Endothelial cell of hepatic sinusoid (primary cell): ENCODE measurements around the gene LINGO4.

ENCODE experiments used
- in situ Hi-C: cut with HindIII; loops from 2 replicates; pipeline ENCODE4 v1.10.0; 2017; ENCODE audit warnings: low sequenced_read_pairs

LINGO4 gene

GRCh38 chr1:151814971-151815545, 9.8 kb upstream of the LINGO4 start:
- in situ Hi-C loops = no loop called here

- in situ Hi-C loops = no loop called here
Measured at GRCh38 chr1:151814426-151814825, 9.2 kb upstream of the LINGO4 start.

DNA sequence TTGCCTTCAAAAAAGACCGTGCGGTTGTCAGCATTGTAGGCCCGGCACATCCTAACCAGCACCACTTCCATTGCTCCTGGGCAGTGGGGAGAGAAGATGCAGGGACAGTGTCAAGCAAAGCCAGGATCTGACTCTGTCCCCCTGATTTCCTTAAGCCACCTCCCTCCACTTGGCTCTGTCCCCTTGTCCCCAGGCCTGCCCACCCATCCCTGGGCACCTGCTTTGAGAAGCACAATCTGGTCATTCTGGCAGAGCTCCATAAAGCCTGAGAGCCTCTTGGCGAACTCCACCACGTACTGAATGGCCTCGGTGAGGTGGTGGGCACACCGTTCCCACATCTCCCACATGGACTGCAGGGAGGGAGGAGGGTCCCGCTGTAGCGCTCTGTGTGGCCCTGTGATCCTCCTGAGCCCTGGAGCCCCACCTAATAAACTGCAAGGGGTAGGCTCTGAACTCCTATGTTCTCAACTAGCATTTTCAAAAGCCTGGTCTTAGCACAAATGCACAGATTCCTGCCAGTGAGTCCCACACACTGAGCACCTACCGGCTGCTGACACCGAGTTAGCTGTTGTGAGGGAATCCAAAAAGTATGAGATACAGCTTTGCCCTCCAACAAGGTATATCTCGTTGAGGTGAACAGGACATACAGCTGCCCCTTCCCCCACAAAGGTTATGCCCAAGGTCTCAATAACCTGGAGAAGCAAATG, 8.2 kb upstream of the LINGO4 start:
- in situ Hi-C loops = no loop called here

DNA sequence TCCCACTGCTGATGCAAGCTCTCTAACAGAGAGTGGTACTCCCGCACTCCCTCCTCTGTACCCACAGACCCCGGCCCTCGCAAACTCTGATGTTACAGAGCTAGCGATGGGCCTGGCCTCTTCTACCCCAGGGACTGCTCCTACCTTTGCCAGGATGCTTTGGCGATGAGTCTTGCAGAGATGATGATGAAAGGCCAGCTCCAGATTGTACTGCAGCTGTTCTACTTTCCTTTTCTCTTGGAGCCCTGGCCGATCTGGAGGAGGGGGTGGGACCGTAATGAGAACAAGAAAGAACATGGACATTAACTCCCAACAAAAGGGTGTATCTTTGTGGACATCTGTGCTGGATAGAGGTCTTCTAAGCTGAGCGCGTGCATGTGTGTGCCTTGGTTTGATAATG, 6.0 kb upstream of the LINGO4 start:
- in situ Hi-C loops = no loop called here

- in situ Hi-C loops = loop anchor here (5.0 kb wide), 1 partner anchor 53 kb away; no protein-coding TSS in a partner anchor
Measured at GRCh38 chr1:151809985-151810556, 4.9 kb upstream of the LINGO4 start.

- in situ Hi-C loops = loop anchor here (5.0 kb wide), 1 partner anchor 52 kb away; no protein-coding TSS in a partner anchor
Measured at GRCh38 chr1:151809290-151809984, 4.2 kb upstream of the LINGO4 start.

DNA sequence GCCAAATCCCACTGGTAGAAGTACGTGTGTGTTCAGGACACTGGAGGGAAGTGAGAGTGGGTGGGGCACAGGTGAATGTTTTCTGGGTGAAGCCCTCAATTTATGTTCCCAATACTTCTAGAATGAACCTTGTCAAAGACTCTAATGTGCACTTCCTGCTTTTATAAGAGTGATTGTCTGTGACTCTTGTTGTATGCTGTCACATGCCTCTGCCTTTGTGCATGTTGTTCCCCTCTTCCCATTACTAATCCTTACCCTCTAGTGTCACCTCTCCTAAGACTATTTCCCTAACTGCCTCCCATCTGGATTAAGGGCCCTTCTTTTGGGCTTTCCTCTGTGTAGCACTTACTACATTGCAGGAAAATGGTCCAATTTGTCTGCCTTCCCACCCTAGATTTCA, 2.5 kb upstream of the LINGO4 start:
- in situ Hi-C loops = loop anchor here (5.0 kb wide), 1 partner anchor 50 kb away; no protein-coding TSS in a partner anchor

GRCh38 chr1:151807131-151807530, 1.9 kb upstream of the LINGO4 start:
- in situ Hi-C loops = loop anchor here (5.0 kb wide), 1 partner anchor 50 kb away; no protein-coding TSS in a partner anchor

DNA sequence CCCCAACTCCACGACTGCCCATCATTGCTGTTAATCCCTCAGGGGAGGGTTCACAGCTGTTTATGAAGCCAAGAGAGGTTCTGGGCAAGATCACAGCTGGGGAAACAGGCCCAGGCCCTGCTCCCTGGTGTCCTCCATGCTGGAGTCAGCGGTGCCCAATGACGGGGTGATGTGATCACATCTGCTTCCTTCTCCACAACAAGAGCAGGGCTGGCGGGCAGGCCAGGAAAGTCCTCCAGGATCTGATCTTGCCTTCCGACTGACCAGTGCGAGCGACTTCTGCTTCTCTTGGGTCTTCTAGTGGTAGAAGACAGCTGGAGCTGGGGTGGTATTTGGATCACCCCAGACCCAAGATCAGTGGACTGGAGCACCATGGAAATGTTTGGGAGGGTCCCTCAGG, 951 bp upstream of the LINGO4 start:
- in situ Hi-C loops = loop anchor here (5.0 kb wide), 1 partner anchor 49 kb away; no protein-coding TSS in a partner anchor

DNA sequence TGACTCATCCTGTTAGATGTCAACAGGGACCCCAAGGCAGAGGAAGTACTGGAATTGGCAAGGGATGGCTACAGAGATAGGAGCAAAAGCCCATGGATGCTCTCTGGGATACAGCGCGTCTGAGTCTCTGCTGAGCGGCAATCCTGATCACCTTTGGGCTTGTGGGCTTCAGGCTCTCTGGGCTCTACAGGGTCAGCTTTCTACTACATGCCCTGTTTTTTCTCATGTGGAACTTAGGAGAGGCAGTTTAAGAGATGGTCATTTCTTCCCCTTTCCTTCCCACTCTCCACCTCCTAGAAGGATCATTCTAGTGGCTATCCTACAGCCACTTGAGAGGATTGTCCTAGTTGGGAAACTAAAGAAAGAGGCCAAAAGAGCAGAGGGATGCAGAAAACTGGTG, 1.3 kb downstream of the LINGO4 start:
- in situ Hi-C loops = no loop called here

- in situ Hi-C loops = no loop called here
Measured at GRCh38 chr1:151803164-151803563, 2.1 kb downstream of the LINGO4 start.

- in situ Hi-C loops = no loop called here
Measured at GRCh38 chr1:151802372-151802771, 2.8 kb downstream of the LINGO4 start.

GRCh38 chr1:151801846-151802245, 3.4 kb downstream of the LINGO4 start:
- in situ Hi-C loops = no loop called here

- in situ Hi-C loops = no loop called here
Measured at GRCh38 chr1:151801310-151801820, 3.9 kb downstream of the LINGO4 start.

DNA sequence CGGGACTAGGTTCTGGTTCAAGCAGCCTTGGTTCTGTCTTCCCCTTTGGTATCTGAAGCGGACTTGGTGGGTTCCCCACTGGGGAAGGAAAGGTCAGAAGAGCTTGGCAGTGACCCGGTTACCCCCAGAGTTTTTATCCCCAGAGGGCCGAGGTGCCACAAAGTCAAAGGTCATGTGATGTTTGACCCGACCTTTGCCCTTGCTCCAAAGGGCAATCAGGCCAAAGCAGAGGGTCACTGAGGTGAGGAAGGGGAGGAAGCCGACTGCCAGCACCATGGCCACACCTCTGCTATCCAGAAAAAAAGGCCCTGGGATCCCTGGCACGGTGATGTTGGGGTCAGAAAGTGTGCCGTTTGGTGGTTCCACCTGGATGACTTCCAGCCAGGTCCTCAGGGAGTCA, 4.4 kb downstream of the LINGO4 start:
- in situ Hi-C loops = no loop called here

GRCh38 chr1:151799179-151800022, 5.8 kb downstream of the LINGO4 start:
- in situ Hi-C loops = no loop called here

- in situ Hi-C loops = no loop called here
Measured at GRCh38 chr1:151798571-151798970, 6.6 kb downstream of the LINGO4 start.

DNA sequence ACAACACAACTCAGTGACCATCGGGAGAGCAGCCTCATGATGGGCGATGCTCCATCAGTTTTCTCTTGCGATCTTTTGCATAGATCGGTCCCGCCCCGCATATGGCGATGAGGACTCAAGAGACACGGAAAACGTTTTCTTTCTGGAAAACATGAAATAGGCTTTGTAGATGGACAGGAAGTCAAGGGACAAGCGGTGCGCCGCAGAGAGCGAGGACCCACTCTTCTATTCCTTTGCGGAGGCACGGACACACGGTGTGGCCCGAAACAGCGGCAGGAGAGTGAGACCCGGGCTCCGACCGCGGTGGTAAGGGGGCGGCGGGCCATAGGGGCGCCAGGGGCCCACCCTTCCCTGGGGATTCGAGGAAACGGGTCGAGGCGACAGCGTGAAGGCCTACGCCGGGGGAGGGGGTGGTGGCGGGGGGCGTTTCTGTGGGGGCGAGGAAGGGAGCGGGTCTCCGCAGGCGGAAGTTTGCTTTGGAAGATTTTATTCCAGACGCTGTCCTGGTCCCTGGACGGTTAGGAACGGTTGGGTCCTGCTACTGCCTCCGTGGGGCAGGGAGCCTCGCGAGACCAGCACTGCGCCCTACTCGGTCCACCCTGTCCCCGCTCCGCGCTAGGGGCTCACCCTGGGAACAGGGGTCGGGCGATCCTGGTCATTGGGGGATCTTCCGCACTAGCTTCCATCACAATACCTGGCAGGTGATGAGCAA, 14.1 kb downstream of the LINGO4 start:
- in situ Hi-C loops = no loop called here

DNA sequence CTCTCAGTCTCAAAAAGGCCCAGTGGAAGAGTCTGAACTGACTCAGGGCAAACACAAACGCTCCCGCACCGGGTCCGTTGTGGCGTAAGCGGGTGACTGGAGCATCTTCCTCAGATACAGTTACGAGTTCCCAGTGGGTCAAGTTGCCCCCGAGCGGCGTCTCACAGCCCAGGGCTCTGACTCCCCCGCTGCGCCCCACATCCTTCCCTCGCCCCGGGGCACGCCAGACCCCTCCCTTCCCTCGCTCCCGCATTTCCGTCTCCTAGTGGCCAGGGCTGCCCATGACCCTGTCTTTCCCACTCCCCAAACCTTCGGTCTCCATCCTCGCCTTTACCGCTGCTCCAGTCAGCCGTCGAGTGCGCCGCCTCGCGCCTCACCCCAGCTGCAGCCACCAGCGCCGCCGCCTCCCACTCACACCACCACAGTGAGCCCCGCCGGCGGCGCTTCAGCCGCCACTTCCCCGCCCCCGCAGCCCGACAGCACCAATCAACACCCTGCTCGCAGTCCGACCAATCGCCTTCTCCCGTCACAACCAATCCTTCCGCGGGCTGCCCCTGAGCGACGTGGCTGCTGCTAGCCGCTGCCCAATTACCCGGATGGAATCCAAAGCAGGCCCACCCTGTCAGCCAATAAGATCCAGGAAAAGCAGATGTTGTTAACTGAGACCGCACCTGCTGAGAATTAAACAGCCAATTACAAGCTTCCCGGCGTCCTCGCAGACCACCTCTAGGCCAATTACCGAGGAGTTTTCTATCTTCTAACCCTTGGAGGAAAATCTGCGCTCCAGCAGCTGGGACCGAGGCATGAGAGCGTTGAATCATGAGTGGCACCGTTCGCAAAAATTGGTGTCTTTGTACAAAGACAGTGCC, 14.9 kb downstream of the LINGO4 start, which contains the start of gene TDRKH:
Gene TDRKH, minus strand, starts transcription at position 430 of the 869 bp plus-strand sequence. CDS start 7,478 bp downstream, outside the sequence.
- in situ Hi-C loops = no loop called here
